Daoy (cell line): ENCODE results near the gene NPR1. TPM values are rescaled to one million over a fixed set of nuclear protein-coding genes. Genes with fewer than 3 reads are reported as not detected.
A peak's percentile ranks its signal among the peaks of the same experiment; 100 is the strongest.
"Not testable (repeated sequence)": the region's sequence is repeated elsewhere in the genome, so short reads cannot be mapped to it uniquely, and the experiment has no call there.

Experiments
- DNase-seq: peaks from one replicate; pipeline ENCODE4 v3.0.0-alpha.2; 2015; ENCODE audit warnings: low read depth
- total RNA-seq: library from RNA; depleted of rRNA; stranded (reverse); fragments of >200 nt; shearing (Covaris generic); gene quantifications from 2 replicates; pipeline ENCODE4 v1.2.3, GENCODE V29; 2014; rRNA removed

The NPR1 gene
- not detected in 2 replicates for total RNA-seq

DNA sequence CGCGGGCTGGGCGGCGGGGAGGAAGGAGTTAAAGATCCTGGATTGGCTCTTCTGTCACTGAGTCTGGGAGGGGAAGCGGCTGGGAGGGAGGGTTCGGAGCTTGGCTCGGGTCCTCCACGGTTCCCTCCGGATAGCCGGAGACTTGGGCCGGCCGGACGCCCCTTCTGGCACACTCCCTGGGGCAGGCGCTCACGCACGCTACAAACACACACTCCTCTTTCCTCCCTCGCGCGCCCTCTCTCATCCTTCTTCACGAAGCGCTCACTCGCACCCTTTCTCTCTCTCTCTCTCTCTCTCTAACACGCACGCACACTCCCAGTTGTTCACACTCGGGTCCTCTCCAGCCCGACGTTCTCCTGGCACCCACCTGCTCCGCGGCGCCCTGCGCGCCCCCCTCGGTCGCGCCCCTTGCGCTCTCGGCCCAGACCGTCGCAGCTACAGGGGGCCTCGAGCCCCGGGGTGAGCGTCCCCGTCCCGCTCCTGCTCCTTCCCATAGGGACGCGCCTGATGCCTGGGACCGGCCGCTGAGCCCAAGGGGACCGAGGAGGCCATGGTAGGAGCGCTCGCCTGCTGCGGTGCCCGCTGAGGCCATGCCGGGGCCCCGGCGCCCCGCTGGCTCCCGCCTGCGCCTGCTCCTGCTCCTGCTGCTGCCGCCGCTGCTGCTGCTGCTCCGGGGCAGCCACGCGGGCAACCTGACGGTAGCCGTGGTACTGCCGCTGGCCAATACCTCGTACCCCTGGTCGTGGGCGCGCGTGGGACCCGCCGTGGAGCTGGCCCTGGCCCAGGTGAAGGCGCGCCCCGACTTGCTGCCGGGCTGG is at the start of gene NPR1:
Gene NPR1 (plus strand): TSS at position 170 of the 818 bp plus-strand sequence. CDS start 421 bp downstream, at position 591.
- peak; percentile 40 for DNase-seq

DNA sequence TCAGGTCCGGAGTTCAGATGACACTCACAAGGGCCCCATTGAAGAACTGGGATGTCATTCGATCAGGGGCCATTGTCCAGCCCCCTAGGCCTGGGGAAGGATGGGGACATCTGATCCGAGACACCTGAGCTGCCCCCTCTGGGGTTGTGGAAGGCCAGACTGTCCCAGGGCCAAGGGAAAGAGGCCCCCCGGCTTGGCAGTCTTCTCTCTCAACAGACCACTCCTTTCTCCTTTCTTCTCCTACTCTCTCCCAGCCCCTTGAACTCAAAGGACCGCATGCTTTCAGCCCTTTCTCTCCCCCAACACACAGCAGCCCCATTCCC is 49.2 kb upstream of the NPR1 start:
- DNase-seq: no peak

DNA sequence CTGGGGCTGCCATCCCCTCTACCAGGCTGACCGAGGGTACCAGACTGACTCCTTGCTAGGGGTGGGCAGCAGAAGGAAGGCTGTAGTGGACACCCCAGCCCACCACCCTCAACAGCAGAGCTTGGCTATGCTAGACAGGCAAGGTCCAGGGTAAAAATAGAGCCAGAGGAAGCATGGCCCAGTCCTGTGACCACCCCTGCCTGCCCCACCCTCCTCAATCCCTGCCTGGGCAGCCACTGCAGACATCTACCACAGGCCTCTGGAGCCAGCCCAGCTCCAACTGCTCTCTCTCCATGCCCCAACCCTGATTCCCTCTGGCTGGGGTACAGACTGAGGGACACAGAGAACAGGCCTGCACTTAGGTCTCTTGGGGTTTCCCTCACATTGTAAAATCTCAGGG is 48.5 kb upstream of the NPR1 start:
- no peak for DNase-seq

DNA sequence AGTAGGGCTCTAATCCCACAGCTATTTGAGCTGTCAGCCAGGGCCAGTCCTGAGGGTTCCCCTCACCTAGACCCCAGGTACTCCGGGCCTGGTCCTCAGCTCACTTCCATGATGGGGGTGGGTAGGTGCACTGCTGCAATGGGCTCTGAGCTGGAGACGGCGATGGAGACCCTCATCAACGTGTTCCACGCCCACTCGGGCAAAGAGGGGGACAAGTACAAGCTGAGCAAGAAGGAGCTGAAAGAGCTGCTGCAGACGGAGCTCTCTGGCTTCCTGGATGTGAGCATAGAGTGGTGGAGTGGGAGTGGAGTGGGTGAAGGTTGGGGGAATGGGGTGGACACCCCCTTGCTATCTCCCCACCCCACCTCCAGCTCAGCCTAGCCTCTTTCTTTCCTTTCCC is 48.1 kb upstream of the NPR1 start:
- no peak for DNase-seq

DNA sequence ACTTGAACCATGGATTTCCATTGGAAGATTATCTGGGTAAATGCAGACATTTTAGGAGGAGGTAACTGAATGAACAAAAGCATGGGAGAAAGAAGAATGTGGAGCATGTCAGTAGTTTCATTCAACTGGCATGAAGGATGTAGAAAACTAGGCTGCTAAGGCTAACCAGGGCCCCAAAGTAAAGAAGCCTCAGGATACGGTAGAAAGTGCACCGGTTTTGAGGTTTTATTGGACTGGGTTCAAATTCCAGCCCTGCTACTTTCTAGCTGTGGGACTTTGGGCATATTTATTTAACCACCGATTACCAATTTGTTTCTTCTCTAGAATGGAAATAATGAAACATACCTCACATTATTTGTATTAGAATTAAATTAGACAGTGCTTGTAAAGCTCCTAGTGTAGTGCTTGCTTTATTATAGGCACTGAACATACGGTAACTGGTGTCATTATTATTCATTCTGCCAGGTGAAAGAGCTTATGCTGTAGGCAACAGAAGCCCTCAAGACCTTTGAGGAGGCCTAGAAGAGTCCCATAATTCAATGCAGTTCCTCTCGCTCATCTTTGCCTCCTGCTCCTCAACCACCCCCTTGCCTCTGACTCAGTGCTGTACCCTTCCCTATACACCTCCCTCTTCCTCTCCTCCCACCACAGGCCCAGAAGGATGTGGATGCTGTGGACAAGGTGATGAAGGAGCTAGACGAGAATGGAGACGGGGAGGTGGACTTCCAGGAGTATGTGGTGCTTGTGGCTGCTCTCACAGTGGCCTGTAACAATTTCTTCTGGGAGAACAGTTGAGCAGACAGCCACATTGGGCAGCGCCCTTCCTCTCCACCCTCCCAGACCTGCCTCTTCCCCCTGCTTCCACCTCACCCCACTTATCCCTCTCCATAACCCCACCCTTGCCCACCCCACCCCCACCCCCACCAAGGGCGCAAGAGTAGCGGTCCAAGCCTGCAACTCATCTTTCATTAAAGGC is 47.2 kb upstream of the NPR1 start:
- DNase-seq: no peak

DNA sequence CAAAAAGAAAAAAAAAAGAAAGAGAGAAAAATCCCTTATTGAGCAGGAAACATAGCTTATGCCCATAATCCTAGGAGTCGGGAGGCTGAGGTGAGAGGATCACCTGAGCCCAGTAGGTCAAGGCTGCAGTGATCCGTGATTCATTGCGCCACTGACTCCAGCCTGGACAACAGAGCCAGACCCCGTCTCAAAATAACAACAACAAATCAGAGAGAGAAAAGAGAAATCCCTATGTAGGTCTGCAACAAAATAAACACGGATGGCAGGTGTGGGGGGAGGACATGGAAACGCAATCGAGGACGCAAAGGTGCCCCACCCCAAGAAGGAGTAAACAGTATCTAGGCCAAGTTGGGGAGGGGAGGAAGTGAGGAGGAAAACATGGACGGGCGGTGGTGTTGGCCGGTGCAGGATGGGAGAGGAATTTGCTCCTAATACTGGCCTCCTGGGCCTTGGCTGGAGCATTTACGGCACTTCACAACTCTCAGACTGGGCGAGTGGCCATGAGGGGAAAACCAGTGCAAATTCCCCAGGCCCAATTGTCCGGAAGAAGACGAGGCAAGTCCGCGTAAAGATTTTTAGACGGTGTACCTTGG is 45.2 kb upstream of the NPR1 start:
- no peak for DNase-seq

DNA sequence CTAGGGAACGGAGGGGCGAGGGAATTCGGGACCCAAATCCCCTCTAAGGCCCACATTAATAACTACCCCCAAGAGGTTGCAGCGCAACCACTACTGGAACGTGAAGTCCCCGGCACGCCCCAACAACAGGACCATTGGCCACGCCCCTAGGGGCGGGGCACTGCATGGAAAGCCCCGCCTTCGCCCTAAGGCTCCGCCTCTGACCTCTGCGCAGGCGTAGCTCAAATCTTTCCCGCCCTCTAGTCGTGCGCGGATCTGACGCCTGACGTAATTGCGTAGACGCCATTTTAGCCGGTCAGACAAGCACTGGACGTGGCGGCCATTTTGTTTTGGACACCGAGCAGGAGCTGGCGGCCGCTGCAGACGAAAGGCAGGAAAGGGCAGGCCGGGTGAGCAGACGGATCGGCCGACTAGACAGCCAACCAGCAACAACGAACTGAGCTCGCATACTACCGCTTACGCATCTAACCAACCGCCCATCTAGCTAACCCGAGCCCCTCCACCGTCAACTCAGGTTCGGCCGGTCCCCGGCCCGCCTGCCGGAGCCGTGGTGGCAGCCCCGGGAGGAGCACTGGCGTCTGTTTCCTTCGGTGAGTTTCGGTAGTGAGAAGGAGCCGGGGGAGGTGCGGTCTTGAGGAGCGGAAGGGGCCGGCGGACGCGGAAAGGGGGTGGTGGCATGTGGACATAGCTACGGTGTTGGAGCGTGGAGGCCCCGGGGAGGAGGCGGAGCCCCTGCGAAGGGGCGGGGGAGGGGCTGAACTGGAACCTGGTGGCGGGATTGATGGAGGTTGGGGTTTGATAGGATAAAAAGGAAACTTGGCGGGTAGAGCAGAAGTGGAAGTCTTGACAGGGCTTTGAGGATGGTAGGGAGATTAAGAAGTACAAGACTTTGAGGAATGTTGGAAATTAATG is 44.5 kb upstream of the NPR1 start, which contains the start of gene CHTOP:
Gene CHTOP (plus strand): TSS at position 313 of the 912 bp plus-strand sequence. CDS start 2,523 bp downstream, outside the sequence.
- peak; percentile 99 for DNase-seq

DNA sequence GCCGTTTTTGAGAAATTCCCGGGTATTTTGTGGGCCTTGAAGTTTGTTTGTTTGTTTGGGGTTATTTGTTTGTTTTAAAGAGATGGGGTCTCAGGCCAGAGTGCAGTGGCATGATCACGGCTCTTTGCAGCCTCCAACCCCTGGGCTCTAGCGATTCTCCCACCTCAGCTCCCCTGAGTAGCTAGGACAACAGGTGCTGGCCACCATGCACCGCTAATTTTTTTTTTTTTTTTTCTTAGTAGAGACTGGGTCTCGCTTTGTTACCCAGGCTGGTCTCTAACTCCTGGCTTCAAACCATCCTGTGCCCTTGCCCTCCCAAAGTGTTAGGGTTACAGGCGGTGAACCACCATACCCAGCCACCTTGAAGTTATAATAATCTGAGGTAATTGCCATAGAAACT is 42.6 kb upstream of the NPR1 start:
- DNase-seq: no peak

DNA sequence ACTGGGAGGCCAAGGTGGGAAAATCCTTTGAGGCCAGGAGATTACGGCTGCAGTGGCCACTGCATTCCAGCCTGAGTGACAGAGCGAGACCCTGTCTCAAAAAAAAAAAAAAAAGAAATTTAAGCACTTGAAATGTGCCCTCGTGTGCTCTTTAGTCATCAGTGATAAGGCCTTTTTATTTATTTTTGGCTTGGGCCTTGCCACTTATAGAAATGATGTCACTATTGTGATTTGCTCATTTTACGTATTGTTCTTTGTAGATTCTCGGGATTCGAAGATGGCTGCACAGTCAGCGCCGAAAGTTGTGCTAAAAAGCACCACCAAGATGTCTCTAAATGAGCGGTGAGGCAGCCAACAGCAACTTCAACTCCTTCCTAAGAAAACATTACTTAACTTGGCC is 42.2 kb upstream of the NPR1 start:
- DNase-seq: no peak

DNA sequence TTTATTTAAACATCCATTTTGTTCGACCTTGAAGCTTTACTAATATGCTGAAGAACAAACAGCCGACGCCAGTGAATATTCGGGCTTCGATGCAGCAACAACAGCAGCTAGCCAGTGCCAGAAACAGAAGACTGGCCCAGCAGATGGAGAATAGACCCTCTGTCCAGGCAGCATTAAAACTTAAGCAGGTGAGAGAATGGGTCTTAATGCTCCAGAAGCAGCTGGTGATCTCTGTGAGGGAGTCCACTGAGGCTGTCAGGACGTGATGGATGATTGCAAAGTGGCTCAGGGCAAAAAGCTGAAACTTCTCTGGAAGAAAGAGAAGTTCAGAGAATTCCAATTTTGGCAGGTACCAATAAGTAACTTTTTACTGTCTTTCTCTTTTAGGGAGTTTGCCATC is 40.2 kb upstream of the NPR1 start:
- DNase-seq: no peak

DNA sequence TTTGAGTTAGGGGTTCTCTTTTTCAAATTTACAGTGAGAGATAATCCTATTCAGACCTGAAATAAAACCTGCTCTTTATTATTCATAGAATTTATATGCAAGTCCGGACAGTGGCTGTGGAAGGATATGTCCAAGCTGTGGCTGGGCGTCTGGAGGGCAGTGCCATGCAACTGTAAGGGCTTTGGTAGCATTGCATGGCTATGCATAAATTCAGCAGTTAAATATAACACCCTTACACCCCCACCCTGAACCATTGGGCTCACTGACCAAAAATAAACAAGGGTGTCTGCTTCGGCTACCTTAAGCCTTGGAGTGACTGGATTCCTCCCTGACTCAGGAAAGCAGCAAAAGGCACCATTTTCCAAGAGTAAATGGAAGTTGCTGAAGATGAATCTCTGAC is 39.2 kb upstream of the NPR1 start:
- DNase-seq: no peak

DNA sequence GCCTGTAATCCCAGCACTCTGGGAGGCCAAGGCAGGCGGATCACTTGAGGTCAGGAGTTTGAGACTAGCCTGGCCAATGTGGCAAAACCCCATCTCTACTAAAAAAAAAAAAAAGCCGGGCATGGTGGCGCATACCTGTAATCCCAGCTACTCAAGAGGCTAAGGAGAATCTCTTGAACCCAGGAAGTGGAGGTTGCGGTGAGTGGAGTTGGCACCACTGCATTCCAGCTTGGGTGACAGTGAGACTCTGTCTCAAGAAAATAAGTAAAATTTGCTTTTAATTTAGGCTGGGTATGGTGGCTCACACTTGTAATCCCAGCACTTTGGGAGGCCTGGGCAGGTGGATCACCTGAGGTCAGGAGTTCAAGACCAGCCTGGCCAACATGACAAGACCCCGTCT is 38.3 kb upstream of the NPR1 start:
- DNase-seq: not testable (repeated sequence)

DNA sequence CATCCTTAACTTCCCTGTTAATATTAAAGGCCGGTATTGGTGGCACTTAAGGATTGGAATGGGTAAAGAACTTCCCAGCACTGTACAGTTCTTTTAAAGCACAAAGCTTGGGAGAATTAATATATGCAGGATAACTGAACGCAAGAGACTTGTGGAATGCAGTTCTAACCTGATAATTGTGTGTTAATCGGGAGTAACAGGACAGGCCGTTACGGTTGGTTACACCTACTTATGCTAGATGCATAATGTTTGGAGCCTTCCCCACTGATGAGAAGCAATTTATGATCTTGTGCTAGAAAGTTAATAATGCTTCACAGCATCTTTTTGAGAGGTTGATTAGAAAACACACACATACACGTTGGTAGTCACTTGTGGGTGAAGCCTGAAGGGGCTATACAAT is 37.6 kb upstream of the NPR1 start:
- no peak for DNase-seq

DNA sequence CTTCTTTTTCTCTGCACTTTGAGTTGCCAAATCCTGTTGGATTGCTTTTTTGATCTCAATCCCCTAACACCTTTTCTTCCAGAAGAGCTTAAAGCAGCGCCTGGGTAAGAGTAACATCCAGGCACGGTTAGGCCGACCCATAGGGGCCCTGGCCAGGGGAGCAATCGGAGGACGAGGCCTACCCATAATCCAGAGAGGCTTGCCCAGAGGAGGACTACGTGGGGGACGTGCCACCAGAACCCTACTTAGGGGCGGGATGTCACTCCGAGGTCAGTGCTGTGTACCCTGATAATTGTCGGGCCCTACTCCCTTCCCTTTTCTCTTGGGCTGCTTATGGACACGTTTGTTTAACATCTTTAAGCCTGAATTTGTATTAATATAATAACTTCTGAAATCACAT is 36.3 kb upstream of the NPR1 start:
- DNase-seq: no peak

DNA sequence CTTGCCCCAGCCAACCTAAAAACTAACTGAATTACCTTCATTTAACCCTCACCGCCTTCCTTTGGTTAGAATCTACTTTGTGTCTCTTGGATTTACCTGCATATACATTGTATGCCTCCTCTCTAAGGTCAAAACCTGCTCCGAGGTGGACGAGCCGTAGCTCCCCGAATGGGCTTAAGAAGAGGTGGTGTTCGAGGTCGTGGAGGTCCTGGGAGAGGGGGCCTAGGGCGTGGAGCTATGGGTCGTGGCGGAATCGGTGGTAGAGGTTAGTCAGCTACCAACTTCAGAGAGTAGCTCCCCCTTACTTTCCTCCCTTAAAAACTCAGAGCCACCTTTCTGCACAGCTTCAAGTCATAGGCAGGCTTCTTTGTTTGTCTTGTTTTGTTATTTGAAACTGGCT is 35.4 kb upstream of the NPR1 start:
- no peak for DNase-seq

DNA sequence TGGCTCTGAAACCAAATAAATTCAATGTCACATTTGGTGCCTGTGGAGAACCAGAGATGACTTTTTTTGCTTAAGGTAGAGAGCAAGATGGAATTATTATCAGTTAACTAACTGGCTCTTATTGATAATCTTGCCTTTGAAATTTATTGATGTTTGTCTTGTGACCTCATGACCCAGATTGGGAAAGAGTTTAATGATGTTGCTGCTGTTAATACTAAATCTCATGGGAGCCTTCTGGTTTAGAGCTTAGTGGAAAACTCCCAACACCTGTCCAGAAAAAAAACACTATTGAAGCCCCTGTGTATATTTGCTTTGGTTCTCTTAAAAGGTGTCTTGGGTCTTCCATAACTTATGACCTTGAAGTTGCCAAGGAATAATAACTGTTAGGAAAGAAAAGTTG is 34.7 kb upstream of the NPR1 start:
- DNase-seq: no peak

DNA sequence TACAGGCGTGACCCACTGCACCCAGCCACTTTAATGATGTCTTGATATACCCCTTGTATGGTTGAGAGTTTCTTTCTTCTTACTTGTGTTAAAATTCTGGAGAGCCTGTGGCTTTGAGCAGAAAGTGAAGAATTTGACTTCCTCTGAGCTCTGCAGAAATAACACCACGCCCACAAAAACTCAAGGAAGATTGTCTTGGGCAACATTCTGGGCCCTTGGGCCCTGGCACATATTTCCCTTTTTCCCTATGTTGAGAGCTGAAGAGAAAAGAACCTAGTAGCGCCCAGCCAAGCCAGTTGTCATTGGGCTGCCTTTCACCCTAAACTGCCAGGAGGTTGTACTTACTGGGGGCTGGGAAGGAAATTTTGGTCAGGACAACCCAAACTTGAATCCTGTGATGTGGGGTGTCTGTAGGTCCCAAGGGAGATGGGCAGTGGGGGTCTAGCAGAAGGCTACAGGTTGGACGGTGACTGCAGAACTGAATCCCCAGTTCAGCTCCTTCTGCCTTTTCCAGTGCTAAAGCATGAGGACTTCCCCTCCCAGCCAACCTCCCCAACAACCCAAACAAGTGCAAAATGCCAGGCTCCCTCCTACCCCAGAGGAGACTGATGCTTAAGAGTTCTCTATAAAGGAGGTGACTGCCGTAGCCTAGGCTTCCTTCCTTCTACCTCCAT is 31.7 kb upstream of the NPR1 start:
- DNase-seq: no peak

DNA sequence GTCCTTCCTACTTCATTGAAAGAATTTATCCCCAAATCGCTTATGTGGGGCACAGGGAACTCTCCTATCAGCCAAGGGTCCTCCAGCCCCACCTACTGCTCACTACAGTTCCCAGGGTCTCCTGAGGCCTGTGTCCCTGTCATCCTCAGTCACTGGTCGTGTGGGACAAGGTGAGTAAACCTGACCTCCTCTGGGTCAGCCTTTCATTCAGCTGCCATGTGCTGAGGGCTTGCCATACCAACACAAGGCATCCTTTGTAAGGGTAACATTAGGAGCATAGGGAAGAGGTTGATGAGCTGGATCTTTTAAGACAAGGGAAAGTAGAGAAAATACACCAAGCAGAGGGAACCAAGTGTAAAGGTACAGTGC is 31.2 kb upstream of the NPR1 start:
- DNase-seq: no peak

DNA sequence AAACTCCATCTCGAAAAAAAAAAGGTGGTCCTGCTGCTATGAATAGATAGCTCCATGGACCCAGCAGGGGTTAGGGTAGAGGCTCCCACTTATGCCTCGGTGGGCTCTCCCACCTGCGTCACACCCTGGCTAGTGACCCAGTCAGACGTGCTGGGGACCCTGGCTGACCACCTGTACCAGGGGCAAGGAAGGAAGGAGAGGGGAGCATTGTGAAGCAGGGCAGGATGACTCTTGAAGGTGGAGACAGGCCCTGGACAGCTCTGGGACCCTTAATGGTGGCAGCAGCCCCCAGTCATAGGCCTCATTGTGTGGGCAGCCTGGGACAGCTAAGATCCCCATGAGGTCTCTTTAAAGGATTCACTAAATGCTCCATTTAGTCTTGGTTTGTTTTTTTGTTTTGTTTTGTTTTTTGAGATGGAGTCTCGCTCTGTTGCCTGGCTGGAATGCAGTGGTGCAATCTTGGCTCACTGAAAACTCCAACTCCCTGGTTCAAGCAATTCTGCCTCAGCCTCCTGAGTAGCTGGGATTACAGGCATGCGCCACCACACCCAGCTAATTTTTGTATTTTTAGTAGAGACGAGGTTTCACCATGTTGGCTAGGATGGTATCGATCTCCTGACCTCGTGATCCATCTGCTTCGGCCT is 30.4 kb upstream of the NPR1 start:
- no peak for DNase-seq

DNA sequence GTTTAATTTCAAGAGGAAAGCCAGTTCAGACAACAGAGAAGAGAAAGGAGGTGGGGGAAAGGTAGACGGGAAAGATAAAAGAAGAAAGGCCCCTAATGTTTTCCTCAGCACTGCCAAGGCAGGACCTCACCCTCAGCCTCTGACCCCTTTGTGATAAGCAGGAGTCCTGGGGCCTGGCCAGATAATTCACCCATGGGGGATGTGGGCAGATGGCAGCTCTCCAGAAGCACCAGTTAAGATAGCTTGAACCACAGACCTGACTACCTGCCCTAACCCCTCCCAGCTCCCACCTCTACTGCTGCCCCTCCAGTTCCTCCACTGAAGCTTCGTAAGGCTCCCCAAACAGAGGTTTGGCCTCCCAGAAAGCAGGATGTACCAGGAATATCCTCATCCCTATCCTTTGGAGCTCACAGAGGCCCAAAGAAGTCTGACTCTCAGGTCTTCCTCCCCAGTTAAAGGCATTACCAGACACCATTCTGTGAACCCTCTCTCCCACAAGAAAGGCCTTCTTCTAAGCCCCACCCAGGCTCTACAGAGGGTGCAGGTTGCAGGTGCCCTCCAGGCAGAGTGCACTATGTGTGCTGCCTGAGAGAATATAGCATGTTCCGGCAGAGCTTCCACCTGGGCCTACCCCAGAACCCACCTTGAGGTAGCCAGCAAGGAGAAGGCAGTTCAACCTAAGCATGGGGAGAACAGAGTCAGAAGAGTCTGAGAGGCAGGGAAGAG is 29.2 kb upstream of the NPR1 start:
- no peak for DNase-seq
